Activated CD8-positive, alpha-beta T cell treated with anti-CD3 and anti-CD28 coated beads for 36 hours (primary cell): ENCODE results near the gene ANAPC7. TPM values are rescaled to one million over a fixed set of nuclear protein-coding genes. Genes with fewer than 3 reads are reported as not detected.

Source experiments
- ATAC-seq: fragments of 200-7000 bp; cut with Tn5 transposase; one replicate; pipeline ENCODE4 v1.10.0; 2021; ENCODE audit warnings: mild to moderate bottlenecking, moderate library complexity
- CTCF ChIA-PET: fragments of 350-600 bp; sonication (Branson Sonifier 250); formaldehyde crosslinking; loops from one replicate; lab custom pipeline; 2021; ENCODE audit warnings: antibody characterized with exemption; lab: Charles Lee
- POLR2A ChIA-PET: fragments of 350-600 bp; sonication (Branson Sonifier 250); formaldehyde crosslinking; loops from one replicate; lab custom pipeline; 2021; ENCODE audit warnings: antibody characterized with exemption; lab: Charles Lee
- DNase-seq: peaks from one replicate; pipeline ENCODE4 v3.0.0-alpha.2; 2020
- H3K27ac Mint-ChIP-seq: one replicate; pipeline ENCODE4 v1.8.0; 2021; ENCODE audit warnings: mild to moderate bottlenecking, mixed read lengths
- H3K27me3 Mint-ChIP-seq: one replicate; pipeline ENCODE4 v1.8.0; 2021; ENCODE audit warnings: mixed read lengths
- H3K36me3 Mint-ChIP-seq: one replicate; pipeline ENCODE4 v1.8.0; 2021; ENCODE audit warnings: low read depth, mixed read lengths
- H3K4me1 Mint-ChIP-seq: one replicate; pipeline ENCODE4 v1.8.0; 2021; ENCODE audit warnings: low read depth, mixed read lengths
- H3K4me3 Mint-ChIP-seq: one replicate; pipeline ENCODE4 v1.8.0; 2021; ENCODE audit warnings: mild to moderate bottlenecking, moderate library complexity, mixed read lengths
- H3K9me3 Mint-ChIP-seq: one replicate; pipeline ENCODE4 v1.8.0; 2021; ENCODE audit warnings: mixed read lengths
- CTCF ChIP-seq: fragments of 200-600 bp; IDR thresholded peaks from one replicate; pipeline ENCODE4 v1.8.0; 2022; ENCODE audit warnings: antibody characterized with exemption, mild to moderate bottlenecking
- intact Hi-C: fragments of 100-400 bp; cut with micrococcal nuclease; formaldehyde crosslinking; loops from one replicate; pipeline ENCODE4 v1.10.0; 2022
- total RNA-seq, 2 experiments: library from RNA; stranded (reverse); gene quantifications; one replicate each; pipeline ENCODE4 v1.2.3, GENCODE V29; 2021

Gene ANAPC7
- total RNA-seq, 2 experiments from 2014 or later, result 44.9 to 52.9 TPM

GRCh38 chr12:110345963-110346362 lies 57.5 kb downstream of the ANAPC7 start:
- POLR2A ChIA-PET, result interaction anchor here (0.6 kb wide), 1 partner anchor 97 kb away, joined by 4 read pairs; no protein-coding TSS in a partner anchor
- Mint-ChIP-seq H3K36me3 (peaks cover 59% of the 10 kb centered on the region), H3K4me3 (no peak overlapping the region), H3K4me1 (peaks cover 32% of the 10 kb centered on the region), H3K27me3 (no peaks in the 10 kb centered on the region), H3K27ac (no peak overlapping the region), H3K9me3 (no peaks in the 10 kb centered on the region)
- no peak for ATAC-seq
- no peak for DNase-seq
- intact Hi-C loops, result no loop called here
- CTCF ChIA-PET, result interaction anchor here (1.0 kb wide), 1 partner anchor 86 kb away, joined by 3 read pairs; no protein-coding TSS in a partner anchor
- TF ChIP-seq CTCF, result no peak

- peaks cover 30% of the 10 kb centered on the region for H3K4me1 Mint-ChIP-seq
- no peak for ATAC-seq
- ChIA-PET CTCF (interaction anchor here (1.0 kb wide), 1 partner anchor 86 kb away, joined by 3 read pairs; no protein-coding TSS in a partner anchor), POLR2A (no interaction called here)
- H3K27ac Mint-ChIP-seq, result no peak overlapping the region
- H3K4me3 Mint-ChIP-seq, result no peak overlapping the region
- H3K27me3 Mint-ChIP-seq, result no peaks in the 10 kb centered on the region
- no peak for TF ChIP-seq CTCF
- DNase-seq, result no peak
- intact Hi-C loops, result no loop called here
- peaks cover 62% of the 10 kb centered on the region for H3K36me3 Mint-ChIP-seq
- H3K9me3 Mint-ChIP-seq, result no peaks in the 10 kb centered on the region
Measured at GRCh38 chr12:110345176-110345661, 58.3 kb downstream of the ANAPC7 start.

- Mint-ChIP-seq H3K27me3 (no peaks in the 10 kb centered on the region), H3K4me1 (peaks cover 24% of the 10 kb centered on the region), H3K9me3 (no peaks in the 10 kb centered on the region), H3K4me3 (no peak overlapping the region), H3K36me3 (peaks cover 68% of the 10 kb centered on the region), H3K27ac (no peak overlapping the region)
- ATAC-seq (no peak), DNase-seq (no peak)
- CTCF ChIA-PET, result no interaction called here
- POLR2A ChIA-PET, result no interaction called here
- TF ChIP-seq CTCF, result no peak
- intact Hi-C loops, result no loop called here
Measured at GRCh38 chr12:110344657-110345056, 58.9 kb downstream of the ANAPC7 start.

- H3K9me3 Mint-ChIP-seq, result no peaks in the 10 kb centered on the region
- ATAC-seq (no peak), DNase-seq (no peak)
- intact Hi-C loops, result no loop called here
- H3K4me1 Mint-ChIP-seq, result peaks cover 17% of the 10 kb centered on the region
- peaks cover 74% of the 10 kb centered on the region for H3K36me3 Mint-ChIP-seq
- ChIA-PET CTCF (interaction anchor here (1.5 kb wide), 1 partner anchor 16 kb away, joined by 3 read pairs; no protein-coding TSS in a partner anchor), POLR2A (interaction anchor here (1.2 kb wide), 1 partner anchor 21 kb away, joined by 4 read pairs; no protein-coding TSS in a partner anchor)
- no peaks in the 10 kb centered on the region for H3K27me3 Mint-ChIP-seq
- H3K4me3 Mint-ChIP-seq, result no peak overlapping the region
- no peak for TF ChIP-seq CTCF
- no peak overlapping the region for H3K27ac Mint-ChIP-seq
Measured at GRCh38 chr12:110343736-110344555, 59.6 kb downstream of the ANAPC7 start.

GRCh38 chr12:110343114-110343513 lies 60.4 kb downstream of the ANAPC7 start:
- POLR2A ChIA-PET, result interaction anchor here (1.2 kb wide), 1 partner anchor 21 kb away, joined by 4 read pairs; no protein-coding TSS in a partner anchor
- TF ChIP-seq CTCF, result no peak
- H3K4me3 Mint-ChIP-seq, result no peak overlapping the region
- no peaks in the 10 kb centered on the region for H3K9me3 Mint-ChIP-seq
- intact Hi-C loops, result no loop called here
- H3K4me1 Mint-ChIP-seq, result peaks cover 9% of the 10 kb centered on the region
- peaks cover 80% of the 10 kb centered on the region for H3K36me3 Mint-ChIP-seq
- CTCF ChIA-PET, result interaction anchor here (0.9 to 1.5 kb wide), 2 partner anchors 17 to 88 kb away, joined by 3 read pairs; no protein-coding TSS in a partner anchor
- no peak for ATAC-seq
- H3K27me3 Mint-ChIP-seq, result no peaks in the 10 kb centered on the region
- no peak for DNase-seq
- no peak overlapping the region for H3K27ac Mint-ChIP-seq
